RPMI8226 (cell line): ENCODE measurements around the gene WDR70.
"Not testable (repeated sequence)": the region's sequence is repeated elsewhere in the genome, so short reads cannot be mapped to it uniquely, and the experiment has no call there.

ENCODE experiments used
- DNase-seq: peaks from one replicate; pipeline ENCODE4 v3.0.0-alpha.2; 2015

Gene WDR70

DNA sequence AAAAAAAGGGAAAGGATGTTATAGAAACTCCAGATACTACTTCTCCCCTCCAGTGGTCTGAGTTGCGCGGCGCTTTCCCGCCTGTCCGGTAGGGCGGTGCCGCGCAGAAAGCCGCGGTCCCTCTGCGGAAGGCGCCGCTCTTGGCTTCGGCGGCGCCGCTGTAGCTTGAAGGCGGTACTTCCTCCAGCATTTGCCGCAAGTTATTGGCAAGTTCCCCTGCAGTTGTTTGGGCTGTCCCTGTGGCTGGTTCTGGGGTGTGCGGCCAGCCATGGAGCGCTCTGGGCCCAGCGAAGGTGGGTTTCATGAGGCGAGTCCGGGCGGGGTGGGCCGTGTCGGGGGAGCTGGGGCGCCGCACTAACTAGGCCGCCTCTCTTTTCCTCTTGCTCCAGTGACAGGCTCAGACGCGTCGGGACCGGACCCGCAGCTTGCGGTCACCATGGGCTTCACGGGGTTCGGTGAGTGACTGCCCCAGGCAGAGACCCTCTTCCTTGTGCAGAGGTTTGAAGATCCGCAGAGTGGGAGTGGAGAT lies at the start of gene WDR70:
Gene WDR70, plus strand, starts transcription at position 219 of the 529 bp plus-strand sequence. Its CDS starts 50 bp downstream, at position 269.
- DNase-seq, result peak; percentile 95

DNA sequence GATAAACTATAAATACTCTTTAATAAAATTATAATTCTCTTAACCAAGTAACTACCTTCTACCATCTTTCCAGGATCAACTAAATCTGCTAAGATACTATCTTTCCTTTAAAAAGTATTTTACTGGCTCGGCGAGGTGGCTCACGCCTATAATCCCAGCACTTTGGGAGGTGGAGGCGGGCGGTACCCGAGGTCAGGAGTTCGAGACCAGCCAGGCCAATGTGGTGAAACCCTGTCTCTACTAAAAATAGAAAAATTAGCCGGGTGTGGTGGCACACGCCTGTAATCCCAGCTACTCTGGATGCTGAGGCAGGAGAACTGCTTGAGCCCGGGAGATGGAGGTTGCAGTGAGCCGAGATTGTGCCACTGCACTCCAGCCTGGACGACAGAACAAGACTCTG lies 44.4 kb upstream of the WDR70 start:
- DNase-seq, result not testable (repeated sequence)

DNA sequence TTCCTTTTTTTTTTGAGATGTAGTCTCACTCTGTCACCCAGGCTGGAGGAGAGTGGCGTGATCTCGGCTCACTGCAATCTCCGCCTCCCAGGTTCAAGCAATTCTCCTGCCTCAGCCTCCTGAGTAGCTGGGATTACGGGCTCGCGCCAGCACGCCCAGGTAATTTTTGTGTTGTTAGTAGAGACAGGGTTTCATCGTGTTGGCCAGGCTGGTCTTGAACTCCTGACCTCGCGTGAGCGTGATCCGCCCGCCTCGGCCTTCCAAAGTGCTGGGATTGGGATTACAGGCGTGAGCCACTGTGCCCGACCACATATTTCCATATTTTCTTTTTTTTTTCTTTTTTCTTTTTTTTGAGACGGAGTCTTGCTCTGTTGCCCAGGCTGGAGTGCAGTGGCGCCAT lies 36.4 kb upstream of the WDR70 start:
- DNase-seq, result not testable (repeated sequence)

DNA sequence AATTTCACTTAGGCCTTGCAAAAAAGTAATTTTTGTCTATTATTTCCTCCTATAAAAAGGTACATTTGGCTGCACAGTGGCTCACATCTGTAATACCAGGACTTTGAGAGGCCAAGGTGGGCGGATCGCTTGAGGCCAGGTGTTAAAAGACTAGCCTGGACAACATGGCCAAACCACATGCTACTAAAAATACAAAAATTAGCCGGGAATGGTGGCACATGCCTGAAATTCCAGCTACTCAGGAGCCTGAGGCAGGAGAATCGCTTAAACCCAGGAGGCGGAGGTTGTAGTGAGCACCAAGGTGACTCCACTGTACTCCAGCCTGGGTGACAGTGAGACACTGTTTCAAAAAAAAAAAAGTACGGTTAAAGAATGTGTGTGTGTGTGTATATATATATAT lies 24.0 kb upstream of the WDR70 start:
- no peak for DNase-seq

DNA sequence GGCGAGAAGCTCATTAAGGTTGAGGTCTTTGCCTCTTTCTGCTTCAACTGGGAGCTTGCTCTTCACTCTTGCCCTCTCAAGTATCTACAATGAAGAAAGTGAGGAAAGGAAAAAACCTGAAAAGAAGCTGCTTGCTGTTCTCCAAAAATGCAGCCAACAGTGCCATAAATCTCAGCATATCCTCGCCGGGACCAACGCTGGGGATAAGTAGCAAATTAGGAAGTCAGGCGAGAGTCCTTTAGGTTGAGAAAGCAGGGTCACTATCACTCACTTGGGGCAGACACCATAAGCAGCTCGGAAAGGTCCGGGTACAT lies 8.6 kb upstream of the WDR70 start:
- DNase-seq, result peak; percentile 13

DNA sequence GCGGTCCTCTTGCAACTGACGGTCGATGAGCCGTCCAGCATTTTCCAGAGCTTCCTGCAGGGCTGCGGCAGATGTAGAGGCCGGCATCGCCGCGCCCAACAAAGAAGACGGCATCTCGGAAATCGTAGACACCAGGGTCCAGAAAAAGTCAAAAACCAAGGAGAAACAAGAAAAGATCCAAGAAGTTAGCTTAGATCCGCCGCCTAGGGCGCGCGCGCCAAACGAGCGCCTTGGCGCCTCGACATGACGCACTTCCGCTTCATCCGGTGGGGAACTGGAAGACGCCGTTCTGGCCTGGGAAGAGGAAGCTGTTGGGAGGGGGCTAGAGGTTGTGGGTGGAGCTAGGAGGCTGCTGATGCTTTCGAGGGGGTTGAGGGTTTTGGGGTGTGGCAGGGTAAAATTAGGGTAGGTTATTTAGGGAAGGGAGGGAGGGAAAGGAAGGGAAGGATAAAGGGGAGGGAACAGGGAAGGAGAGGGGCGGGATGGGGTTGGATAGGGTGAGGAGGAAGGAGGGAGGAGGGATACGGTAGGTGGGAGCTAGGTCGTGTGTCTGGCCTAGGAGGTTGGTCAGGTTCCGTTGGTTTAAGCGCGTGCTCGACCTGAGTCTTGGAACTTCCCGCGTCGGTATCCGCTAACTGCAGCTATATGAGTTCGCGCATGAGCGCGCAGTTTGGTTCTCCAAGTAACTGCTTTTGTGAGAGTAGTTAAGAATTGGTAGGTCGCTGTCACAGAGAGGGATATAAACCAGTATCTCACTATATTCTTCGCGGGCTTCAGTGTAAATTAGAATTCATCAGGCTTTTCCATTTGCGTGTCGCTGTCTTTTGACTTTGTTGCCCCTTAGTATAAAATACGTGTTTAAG lies 8.0 kb upstream of the WDR70 start, which contains the start of gene NUP155:
Gene NUP155, minus strand, starts transcription at position 243 of the 863 bp plus-strand sequence. Its CDS starts 129 bp downstream, at position 114.
- peak; percentile 97 for DNase-seq

DNA sequence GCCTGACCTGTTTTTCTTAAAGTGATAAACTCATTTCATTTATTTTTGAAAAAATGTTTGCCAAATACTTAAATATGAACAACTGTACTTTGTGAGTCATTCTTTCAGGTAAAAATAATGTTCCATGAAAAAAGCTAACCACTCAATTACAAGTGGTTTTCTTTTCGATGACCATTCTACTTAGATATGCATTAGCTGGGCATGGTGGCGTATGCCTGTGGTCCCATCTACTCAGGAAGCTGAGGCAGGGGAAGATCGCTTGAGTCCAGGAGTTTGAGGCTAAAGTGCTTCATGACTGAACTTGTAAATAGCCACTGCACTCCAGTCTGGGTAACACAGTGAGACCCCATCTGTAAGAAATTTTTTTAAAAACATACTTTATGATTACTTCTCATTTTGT lies 4.0 kb upstream of the WDR70 start:
- DNase-seq, result no peak

DNA sequence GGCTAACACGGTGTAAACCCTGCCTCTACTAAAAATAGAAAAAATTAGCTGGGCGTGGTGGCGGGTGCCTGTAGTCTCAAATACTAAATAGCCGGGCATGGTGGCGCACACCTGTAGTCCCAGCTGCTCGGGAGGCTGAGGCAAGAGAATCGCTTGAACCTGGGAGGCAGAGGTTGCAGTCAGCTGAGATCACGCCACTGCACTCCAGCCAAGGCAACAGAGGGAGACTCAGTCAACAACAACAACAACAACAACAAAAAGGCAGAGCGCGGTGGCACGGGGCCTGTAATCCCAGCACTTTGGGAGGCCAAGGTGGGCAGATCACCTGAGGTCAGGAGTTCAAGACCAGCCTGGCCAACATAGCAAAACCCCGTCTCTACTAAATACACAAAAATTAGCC lies 1.1 kb upstream of the WDR70 start:
- not testable (repeated sequence) for DNase-seq

DNA sequence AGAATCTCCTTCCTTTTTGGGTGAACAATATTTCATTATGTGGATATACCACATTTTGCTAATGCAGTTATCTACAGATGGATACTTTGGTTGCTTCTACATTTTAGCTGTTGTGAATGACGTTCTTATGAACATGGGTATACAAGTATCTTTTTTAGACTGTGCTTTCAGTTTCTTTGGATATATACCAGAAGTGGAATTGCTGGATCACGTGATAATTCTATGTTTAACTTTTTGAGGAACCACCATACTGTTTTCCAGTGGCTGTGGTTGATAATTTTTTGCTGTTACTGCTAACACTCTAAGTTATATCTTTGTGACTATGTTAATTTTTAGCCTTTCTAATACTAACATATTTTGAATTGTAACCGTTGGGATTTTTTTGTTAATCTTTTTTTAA lies 12.5 kb downstream of the WDR70 start:
- no peak for DNase-seq

DNA sequence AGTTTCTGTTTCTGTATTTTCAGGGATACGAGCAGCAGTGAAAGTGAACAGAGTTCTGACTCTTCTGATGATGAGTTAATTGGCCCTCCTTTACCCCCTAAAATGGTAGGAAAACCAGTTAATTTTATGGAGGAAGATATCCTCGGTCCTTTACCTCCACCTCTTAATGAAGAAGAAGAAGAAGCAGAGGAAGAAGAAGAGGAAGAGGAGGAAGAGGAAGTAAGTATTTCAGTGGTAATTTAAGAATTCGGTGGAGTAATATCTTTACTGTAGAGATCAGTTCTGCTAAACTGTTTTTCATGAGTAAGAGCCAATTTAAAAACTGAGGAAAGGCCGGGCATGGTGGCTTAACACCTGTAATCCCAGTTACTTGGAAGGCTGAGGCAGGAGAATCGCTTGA lies 17.2 kb downstream of the WDR70 start:
- no peak for DNase-seq

DNA sequence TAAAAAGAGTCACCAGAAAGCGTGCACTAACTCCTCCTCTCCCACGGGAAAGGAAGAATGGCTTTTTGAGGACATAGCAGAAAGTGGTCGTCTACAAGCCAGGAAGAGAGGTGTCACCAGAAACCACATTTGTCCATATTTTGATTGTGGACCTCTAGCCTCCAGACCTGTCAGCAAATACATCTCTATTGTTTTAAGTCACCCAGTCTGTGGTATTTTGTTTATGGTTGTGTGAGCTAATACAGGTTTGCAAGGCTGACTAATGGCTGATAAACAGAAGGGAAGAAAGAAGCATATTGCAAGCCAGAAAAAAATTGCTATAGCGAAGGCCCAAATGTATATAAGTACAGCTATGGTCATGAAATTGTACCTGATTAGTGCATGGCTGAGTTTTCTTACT lies 21.4 kb downstream of the WDR70 start:
- DNase-seq, result no peak

DNA sequence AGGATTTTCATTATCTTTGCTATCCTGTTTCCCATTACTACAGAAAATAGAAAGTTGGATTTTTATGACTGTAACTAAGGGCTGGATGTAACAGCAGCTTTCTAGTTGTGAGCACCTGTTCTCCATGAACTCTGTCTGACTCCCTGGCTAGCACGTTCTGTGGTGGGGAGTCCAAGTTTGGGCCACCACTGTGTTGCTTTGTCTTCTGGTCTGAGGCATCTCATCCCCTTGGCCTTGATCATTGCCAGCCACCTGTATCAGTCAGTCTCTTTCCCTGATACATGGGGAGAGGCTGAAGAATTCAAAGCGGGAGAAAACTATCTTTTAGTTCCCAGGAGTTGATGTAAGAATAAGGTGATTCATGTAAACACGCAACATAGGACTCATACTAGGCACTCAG lies 33.4 kb downstream of the WDR70 start:
- no peak for DNase-seq

DNA sequence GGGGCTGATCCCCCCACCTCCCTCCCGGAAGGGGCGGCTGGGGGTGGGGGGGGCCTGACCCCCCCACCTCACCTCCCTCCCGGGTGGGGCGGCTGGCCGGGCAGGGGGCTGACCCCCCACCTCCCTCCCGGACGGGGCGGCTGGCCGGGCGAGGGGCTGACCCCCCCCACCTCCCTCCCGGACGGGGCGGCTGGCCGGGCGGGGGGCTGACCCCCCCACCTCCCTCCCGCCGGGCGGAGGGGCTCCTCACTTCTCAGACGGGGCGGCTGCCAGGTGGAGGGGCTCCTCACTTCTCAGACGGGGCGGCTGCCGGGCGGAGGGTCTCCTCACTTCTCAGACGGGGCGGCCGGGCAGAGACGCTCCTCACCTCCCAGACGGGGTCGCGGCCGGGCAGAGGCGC lies 36.3 kb downstream of the WDR70 start:
- DNase-seq, result not testable (repeated sequence)

DNA sequence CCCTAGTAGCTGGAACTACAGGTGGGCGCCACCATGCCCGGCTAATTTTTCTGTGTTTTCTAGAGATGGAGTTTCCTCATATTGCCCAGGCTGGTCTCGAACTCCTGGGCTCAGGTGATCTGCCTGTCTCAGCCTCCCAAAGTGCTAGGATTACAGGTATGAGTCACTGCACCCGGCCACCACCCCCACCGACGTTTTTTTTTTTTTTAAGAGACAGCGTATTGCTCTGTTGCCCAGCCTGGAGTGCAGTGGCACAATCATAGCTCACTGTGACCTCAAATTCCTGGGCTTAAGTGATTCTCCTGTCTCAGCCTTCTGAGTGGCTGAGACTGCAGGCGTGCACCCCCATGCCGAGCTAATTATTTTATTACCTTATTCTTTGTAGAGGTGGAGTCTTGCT lies 38.2 kb downstream of the WDR70 start:
- DNase-seq, result no peak

DNA sequence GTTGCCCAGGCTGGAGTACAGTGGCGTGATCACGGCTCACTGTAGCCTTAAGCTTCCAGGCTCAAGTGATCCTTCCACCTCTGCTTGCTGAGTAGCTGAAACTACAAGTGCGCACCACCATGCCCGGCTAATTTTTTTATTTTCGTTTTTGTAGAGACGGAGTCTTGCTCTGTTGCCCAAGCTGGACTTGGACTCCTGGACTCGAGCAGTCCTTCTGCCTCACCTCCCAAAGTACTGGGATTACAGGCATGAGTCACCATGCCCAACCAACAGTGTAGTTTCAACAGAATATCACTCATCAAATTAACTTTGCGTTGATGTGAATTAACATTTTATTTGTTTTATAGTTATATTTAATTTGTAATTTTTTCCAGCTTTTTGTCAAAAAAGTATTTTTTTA lies 45.3 kb downstream of the WDR70 start:
- no peak for DNase-seq

DNA sequence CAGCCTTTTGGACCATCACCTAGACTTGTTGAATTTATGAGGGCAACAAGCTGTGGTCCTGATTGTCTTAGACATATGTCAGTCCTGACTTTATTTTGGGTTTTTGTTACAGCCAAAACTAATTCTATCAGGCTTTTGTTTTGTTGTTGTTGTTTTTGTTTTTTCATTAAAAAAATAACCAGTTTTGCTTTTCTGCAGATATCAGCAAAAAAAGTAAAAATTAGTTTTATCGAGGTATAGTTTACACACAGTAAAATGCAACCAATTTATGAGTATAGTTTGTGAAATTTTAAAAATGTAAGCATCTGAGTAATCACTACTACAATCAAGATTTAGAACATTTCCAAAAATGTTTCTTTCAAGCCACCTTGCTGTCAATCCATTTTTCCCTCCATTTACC lies 48.9 kb downstream of the WDR70 start:
- DNase-seq, result no peak

DNA sequence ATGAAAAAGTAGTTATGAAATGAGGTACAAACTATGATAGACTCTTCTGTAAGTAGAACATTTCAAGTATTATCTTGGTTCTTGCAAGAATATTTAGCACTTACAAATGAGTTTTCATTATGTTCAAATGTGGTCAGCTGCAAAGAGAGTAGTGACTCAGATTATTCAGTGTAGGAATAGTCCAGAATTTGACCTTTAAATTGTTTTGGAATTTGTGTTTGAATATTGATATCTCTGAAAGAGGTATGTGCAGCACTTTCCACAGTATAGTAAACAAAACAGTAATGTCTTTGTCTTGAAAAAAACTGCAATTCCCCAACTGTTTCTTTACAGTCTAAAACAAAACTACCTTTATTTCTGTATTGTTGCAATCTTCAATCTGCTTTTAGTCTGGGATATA lies 56.1 kb downstream of the WDR70 start:
- DNase-seq, result no peak

DNA sequence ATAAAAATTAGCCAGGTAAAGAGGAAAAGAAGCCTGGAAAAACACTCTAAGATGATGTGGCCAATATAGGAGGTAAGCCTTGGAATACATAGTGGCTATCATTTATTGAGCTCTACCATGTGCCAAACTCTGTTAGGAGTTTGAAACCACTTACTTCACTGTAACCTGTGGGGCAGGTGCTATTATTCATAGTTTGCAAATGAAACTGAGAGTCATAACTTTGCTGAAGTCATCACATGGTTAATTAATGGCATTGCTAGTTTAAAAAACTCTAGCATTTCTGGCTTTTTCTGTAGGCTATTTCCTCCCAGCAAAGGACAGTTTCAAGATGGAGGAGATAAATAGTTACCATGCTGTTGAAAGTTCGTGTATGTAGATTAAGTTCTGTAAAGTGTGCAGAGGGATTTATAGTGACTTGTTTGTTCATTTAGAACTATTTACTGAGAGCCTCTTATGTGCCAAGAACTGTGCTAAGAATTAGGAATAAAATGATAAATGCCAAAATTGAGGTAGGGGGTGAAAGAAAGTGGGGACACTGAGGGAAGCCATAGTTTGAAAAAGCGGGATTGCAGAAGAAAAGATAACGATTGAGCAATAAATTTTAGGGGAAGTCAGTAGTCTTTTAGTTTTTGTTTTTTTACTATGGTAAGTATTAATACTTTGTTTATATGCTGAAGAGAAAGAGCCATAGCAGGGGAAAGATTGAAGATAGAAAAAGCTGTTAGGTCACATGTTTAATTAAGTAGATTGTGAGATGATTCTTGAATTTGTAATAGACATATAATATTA lies 57.2 kb downstream of the WDR70 start:
- DNase-seq, result peak; percentile 83

DNA sequence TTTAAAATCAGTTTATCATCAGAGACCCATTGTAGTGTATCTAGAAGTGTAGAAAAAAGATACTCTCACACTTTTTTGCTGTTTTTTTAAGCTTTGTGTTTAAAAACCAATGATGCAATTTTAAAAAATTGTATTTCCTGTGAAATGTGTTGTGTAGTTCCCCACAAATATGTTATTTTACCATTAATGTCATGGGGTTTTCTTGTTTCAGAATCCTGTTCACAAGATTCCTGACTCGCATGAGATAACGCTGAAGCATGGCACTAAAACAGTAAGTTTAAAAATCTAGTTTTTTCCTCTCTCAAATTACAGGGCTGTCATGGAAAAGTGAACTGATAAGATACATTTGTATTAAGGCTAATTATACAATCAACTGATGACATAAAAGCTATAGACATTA lies 58.6 kb downstream of the WDR70 start:
- no peak for DNase-seq

DNA sequence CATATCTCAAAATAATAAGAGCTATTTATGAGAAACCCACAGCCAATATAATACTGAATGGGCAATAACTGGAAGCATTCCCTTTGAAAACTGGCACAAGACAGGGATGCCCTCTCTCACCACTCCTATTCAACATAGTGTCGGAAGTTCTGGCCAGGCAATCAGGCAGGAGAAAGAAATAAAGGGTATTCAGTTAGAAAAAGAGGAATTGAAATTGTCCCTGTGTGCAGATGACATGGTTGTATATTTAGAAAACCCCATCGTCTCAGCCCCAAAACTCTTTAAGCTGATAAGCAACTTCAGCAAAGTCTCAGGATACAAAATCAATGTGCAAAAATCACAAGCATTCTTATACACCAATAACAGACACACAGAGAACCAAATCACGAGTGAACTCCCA lies 66.7 kb downstream of the WDR70 start:
- DNase-seq, result peak; percentile 32

DNA sequence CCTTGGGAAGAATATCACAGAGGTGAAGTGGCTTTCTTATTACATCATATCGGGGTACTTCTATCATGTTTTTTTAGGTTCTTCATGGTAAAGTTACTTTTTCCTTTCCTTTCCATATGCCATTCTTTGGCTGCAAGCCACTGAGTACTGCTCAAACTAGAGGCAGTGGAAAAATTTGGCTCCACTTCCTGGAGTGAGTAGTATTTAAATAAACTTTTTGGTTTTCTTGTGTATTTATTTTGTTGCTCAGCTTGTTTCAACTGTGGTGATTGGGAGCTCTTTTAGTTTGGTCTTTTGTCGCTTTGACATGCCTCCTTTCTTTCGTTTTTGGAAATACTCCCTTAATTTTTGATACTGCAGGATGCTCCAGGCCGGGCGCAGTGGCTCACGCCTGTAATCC lies 69.8 kb downstream of the WDR70 start:
- no peak for DNase-seq

DNA sequence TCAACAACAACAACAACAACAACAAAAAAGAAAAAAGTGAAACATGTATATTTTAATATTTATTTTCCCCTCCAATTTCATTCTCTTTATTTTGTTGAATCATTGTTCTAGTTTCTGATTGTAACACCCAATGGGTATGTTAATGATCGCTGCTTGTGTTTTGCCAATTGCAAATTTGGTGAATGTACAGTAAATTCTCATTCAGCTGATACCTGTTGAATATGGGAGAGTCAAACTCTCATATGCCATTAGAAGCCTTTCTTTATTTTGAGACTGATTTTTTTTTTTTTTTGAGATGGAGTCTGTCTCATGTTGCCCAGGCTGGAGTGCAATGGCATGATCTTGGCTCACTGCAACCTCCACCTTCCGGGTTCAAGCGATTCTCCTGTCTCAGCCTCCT lies 72.9 kb downstream of the WDR70 start:
- DNase-seq, result not testable (repeated sequence)

DNA sequence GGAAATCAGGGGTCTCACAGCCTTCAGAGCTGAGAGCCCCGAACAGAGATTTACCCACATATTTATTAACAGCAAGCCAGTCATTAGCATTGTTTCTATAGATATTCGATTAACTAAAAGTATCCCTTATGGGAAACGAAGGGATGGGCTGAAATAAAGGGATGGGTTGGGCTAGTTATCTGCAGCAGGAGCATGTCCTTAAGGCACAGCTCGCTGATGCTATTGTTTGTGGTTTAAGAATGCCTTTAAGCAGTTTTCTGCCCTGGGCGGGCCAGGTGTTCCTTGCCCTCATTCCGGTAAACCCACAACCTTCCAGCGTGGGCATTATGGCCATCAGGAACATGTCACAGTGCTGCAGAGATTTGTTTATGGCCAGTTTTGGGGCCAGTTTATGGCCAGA lies 74.1 kb downstream of the WDR70 start:
- not testable (repeated sequence) for DNase-seq
